HG02588 (cell line): ENCODE data around the gene PIK3C2B.
A peak's percentile ranks its signal among the peaks of the same experiment; 100 is the strongest.

Experiments
- ATAC-seq: cut with Tn5 transposase; IDR thresholded peaks from one replicate; pipeline ENCODE4 v1.9.1; 2021; ENCODE audit warnings: mild to moderate bottlenecking, moderate library complexity; ENCODE audit not compliant: unreplicated experiment

Gene PIK3C2B

DNA sequence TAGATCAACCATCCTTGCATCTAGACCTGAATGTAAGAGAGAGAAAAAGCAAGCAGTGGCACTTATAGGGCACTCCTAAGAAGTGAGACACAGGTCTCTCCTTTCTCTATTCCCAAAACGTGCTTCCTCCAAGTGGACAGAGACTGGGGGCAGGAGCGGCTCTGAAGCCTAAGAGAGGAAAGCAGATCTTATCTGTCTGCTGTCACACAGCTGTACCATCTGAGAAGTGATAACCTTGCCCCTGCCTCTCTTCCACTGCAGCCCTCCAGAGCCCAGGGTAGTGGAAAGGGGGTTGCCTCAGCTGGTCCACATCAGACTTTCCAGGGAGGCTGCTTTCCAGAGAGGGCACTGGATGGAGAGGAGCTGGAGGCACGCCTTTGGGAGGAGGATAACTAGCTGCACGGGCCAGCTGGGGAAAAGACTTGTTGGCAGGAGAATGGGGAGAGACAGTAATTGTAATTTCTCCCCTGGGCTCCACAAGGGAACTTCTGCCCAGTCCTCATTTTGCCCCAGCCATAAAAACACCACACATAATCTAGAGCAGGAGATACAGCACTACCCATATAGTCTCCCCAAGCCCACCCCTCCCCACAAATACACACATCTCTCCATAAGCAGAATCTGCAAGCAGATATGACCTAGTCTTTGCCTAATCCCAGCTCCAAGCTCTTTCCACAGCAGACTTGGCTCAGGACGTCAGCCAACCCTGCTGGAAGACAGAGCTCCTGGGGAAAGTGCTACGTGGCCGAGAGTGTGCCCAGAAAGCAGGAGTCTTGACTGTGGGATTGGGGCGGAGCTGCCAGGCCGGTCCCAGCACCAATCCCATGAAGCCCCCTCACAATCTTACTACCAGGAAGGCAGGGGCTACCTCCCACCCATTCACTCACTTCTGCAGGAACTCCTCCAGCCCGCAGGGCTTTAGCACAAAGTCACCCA lies 31.2 kb downstream of the PIK3C2B start:
- no peak for ATAC-seq

DNA sequence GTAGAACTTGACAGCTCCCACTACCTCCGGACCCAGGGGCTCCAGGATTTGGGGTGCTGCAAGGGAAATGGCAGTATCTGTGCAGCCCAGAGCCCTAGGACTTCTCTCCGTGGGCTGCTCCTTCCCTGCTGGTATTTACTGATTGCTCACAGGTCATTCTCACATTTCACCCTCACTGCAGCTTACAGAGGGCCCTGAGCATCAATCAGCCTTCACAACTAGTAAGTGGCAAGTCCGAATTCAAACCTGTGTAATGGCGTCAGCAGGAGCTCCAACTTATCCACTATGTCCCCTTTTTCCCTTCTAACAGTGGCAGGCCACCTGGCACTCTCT lies 32.4 kb downstream of the PIK3C2B start:
- ATAC-seq = no peak

DNA sequence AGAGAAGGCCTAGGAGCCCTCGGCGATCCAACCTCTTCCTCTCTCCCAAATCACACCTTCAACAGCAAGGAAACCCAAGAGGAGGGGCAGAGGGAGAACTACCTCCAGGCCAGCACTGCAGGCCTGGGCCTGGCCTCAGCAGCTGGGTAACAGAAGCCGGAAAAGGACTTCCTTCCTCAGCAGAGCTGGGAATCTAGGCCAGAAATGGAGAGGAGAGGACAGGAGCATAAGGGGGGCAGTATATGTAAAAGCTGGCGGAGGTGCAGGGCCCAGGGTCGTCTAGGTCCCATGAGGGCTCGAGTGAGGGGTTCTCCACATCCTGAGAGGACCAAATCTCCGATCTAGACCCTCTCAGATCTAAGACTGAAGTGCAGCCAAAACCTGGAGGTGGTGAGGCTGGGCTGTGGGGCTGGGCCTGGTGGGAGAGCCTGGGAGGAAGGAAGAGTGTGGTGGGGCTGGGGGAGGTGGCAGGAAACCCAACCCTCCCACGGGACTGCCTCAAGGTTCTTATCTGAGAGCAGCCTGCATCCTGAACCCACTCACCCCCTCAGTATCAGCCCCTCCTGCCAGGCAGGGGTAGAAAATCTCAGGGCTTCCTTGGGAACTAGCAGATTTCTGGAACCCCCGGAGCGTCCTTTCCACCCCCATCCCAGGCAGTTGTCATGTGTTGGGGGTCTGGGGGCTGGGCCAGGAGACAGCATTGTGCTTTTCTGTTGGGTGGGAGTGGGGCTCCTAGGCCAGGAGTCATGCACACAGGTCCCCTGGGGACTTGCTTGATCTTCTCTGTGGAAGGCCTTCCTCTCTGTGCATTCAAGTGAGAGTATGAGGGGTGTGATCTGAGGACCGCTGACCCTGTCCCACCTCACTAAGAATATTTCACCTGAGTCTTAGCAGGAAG lies 33.0 kb downstream of the PIK3C2B start:
- no peak for ATAC-seq

DNA sequence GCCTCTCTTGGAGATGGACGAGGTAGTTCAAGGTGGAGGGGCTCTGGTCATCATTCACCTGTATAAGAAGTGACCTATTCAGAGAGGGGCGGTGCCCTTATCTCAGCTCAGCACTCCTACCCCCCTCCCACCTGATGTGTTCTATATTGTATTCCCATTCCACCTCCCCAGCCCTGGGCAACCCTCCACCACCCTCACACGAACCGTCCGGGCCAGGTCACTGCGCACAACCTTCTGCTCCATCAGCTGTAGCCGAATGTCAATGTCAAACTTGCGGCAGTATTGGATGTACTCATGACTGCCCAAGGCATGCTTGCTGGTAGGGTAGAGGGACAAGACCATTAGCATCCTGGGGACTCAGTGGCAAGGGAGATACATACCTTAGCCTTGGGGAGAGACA lies 34.3 kb downstream of the PIK3C2B start:
- ATAC-seq = no peak

DNA sequence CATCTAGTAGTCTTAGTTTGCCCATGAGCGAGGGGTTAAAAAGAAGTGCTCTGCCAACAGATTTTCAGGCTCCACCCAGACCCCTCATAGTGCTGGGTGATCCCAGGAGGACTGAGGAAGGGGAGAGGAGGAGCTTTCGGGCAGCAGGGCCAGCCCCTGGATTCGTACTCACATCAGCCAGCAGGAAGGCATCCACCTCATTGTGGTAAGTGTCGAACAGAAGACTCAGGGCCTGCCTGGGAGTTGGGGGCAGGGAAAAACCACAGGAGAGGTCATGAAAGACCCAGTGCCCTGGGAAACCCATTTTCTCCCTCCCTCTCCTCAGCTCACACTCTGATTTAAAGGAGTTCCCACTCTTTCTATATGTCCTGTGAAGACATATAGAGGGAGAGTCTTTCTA lies 34.9 kb downstream of the PIK3C2B start:
- no peak for ATAC-seq

DNA sequence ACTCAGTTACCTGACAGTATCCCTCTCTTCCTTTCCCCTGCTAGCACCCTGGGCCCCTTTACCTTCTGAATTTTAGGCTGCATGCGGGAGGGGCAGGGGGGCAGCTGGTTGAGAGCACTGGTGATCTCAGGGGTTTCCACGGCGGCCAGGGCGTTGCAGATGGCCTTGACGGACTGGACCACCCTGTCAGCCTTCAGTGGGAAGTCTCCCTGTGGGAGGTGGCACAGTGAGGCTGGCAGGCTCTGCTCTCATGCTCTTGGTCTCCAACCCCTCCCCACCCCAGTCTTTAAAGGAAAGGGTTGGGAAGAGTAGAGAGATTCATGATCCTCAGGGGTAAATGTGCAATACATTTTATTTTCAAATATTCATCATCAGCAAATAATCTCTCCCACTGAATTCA lies 36.9 kb downstream of the PIK3C2B start:
- no peak for ATAC-seq

DNA sequence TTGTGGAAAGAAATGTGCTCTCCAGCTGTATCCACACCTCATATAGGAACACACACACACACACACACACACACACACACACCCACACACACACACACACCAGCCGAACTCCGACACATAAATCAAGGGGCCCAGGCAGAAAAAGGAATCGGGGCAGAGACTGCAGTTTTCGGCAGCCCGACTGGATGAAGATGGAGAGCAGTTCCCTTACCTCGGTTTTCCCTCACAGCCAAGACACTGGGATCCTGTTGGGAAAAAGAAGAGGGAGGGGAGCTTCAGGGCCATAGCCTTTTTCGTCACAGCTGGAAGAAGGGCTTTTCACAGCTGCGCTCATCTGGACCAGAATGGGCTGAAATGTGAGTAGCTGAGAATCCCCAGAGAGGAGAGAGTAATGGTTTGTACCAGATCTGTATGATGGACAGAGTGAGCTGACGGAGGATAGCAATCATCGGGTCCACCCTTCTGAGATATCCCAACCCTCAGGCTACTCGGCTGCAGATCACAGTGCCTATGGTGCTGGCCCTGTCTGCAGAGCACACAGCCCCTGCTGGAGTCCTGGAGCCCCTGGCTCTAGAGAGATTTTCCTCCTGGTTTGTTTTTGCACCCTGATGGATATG lies 37.7 kb downstream of the PIK3C2B start:
- no peak for ATAC-seq

DNA sequence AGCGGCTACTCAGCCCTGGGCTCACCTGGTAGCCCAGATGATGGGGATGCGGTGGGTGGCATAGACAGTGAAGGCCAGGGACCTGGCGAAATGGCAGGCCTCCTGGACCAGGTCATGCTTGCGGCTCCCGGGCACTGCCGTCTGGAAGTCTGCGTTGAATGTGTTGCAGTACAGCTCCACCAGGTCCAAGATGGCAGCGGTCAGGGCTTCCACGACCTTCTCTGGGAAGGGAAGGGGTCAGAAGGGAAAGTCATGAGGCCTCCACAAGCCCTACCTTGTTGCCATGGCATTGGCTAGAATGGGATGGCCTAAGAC lies 38.8 kb downstream of the PIK3C2B start:
- no peak for ATAC-seq

DNA sequence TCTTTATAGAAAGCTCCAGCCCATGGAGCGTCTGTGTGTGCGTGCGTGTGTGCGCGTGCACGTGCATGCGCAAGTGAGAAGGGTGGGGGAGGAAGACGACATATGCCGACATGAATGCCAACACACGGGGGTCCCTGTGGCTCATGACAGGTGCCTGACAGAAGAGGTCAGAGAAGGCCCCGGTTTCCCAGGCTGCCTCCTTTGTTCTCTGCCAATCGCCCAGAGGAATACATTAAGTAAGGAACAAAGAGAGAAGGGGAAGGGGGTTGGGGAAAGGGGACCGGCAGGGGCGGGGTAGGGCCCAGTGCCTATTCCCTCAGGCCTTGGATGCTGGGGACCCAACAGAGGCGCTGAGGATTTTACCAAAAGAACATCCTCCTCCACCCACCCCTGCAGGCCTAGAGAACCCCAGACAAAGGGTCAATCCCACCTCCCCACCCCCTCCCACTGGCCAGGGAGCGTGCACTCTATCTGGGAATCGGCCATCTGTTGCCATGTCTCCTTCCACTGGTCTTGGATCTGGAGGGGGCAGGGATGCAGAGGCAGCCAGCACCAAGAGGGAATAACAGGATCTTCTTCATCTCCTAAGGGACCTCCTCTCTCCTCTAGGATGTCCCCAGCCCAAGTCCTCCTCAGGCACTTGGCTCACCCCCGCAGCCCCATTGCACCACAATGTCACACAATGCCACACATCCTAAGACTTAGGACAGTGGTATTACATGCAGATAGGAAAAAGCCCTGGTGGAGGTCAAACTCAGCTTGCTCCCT lies 39.4 kb downstream of the PIK3C2B start:
- no peak for ATAC-seq

DNA sequence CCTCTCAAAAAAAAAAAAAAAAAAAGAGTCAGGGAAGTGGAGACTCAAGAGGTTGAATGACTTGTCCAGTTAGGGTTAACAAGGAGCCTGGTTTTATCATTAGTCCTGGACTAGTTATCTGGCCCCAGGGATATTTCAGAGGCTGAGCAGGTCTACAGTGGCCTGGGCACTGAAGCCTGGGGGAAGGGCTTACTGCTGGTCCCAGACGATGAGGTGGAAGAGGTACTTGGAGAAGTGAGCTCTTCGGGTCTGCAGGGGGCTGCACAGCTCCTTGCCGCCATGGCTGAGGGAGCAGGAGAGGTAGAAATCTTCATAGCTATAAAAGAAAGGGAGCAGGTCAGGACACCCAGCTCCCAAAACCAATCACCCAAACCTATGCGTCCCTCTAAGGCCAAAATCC lies 40.1 kb downstream of the PIK3C2B start:
- no peak for ATAC-seq

DNA sequence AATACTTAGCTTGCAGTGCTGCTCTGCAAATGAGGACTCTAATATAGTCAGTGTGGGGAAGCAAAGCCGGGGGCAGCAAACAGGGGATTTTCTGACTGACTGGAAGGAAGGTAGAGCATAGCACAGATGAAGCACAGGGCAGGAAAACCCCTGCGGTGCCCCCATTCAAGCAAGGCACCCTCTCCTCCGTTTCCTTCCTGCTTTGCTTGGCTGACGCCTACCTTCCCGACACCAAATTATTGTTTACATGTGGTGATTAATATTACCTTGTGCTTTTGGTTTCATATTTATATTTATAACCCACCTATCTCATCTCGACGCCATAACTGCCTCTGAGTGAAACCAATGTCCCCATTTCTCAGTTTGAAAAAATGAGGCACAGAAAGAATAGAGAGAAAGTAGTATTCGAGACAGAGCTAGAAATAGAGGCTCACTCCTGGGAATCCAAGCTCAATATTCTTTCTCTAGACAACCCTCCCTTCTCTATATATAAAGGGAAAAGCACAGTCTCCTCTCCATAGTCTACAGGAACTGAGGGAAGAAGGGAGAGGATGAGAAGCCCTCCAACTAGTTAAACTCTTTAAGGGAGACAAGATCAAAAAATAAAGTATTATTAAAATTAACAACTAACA lies 41.3 kb downstream of the PIK3C2B start:
- ATAC-seq = peak; percentile 75

DNA sequence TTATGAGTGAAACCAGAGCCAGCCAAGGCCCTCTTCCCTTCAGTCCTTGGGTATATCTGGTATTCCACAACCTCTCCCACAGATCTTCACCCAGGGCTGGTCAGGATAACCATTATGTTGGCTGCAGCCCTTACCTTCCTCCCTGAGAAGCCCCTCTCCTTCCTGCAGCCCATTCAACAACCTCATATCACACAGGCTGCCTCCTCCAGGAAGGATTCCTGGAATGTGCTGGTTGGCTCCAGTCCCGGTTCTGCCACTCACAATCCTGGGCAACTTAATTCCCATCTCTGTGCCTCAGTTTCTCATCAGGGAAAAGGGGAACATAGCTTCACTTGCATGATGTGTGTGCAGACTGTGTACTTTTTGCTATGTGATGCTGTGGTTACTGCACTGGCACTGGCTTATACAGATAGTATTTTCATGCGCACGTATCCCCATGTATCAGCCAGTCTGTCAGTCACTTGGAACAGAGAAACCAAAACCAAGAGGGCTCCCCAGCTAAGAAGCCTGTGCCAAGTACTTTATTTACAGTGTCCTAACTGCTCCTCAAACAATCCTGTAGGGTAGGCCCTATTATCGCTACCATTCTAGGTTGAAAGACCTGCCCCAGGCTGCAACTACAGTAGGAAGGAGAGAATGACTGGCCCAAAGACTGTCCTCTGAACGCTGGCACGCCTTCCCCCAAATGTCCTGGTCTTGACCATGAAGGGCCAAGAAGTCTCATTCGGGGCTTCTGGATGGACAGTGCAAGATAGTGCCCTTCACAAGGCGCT lies 43.1 kb downstream of the PIK3C2B start:
- ATAC-seq = no peak

DNA sequence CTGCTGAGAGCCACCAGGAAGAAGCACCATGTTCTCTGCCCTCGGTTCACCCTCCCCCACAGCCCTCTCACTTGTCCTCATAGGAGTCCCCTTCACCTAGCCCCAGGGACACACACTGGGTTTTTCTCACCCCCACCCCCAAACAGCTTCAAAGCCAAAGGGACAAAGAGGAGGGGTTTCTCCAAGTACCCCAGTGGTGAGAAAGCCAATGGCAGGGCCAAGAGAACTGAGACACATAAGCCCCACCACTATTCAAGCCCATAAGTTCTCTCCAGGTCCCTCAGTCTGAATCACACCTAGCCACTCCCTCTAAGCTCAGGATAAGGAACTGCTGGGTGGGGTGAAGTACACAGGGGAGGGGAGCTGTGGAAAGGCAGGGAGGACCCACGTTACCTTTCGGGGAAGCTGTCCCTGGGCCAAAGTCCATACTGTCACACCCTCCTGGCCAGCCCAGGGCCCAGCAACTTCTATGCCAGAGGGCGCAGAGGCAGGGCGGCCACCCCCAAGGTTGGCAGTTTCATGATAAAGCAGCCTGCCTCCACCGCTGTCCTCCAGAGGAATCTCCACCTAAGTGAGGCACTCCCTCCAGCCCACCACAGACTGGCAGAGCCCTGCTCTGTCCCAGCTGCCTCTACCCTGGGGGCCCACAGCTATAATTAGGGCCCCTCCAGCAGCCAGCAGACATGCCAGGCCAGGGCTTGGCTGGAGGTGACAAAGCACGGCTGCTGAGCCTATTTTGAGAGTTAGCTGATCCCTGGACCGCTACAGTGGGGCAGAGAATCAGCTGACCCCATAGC lies 43.9 kb downstream of the PIK3C2B start:
- no peak for ATAC-seq

DNA sequence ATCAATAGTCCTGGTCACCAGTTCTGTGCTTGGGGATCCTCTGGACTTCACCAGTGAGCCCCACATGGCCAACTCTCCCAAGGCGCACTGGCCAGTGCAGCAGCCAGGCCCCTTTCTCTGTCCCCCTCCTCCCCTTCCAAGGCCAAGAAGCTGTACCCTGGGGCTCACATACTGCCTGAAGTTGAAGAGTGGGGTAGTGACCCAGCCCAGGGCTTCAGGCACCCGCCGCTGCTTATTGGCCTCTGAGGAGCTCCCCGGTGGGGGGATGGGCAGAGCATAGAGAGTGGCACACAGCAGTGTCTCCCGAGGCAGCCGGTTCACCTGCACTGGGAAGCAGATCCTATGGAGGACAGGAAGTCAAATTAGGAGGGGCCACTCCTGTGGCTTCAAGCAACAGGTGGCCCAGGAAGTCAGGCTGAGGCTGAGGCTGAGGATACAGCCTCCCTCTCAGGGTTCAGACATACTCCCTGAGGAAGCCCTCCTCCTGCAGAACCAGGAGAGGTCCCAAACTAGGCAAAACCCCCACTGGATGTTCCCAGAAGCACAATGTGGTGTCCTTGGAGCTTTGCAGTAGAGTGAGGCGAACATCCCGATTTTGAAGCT lies 44.8 kb downstream of the PIK3C2B start:
- ATAC-seq = no peak

DNA sequence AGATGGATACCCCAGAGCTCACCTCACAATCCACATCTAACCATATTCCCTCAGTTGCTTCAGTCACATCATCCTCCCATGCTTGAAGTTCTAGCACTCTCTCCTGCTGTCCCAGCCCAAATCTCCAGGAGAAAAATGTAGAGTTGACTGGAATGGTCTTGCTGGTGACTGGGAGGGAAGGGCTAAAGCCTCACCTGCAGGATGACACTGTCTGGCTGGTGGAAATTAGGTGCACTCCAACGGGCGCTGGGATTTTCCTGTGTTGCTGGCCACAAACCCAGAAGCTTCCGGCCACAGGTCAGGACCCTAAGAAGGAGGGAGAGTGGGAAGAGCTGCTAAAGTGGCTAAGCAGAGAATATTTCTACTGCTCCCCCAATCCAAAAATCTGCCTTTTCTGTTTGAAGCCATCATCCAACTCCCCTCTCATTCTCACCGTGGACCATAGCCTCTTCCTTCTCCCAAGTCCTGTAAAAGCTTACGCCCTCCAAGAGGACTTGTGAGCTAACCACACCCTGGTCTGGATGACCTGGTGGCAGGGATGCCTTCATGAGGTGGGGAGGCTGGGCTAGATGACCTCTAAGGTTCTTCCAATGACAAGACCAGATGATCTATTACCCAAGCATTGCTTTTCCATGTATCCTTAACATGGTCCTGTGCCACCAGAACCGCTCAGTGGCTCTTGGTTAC lies 45.5 kb downstream of the PIK3C2B start:
- no peak for ATAC-seq

DNA sequence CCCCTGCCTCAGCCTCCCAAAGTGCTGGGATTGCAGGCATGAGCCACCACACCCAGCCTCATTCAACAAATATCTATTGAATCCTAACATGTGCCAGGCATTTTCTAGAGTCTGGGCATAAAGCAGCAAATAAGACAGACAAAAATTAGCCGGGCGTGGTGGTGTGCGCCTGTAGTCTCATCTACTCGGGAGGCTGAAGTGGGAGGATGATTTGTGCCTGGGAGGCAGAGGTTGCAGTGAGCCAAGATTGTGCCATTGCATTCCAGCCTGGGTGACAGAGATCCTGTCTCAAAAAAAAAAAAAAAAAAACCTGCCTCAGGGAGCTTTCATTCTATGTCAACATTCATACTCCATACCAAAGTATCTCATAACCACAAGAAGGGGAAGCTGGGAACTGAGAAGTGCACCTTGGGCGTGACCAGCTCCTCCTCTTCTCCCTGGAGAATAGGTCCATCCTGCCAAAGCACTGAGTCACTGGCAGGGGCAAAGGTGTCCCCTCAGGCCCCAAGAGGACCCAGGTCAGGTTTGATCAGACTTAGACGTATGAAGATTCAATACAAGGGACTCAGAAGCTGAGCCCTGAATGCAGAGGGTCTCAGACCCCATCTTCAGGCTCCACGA lies 46.2 kb downstream of the PIK3C2B start:
- ATAC-seq = no peak

DNA sequence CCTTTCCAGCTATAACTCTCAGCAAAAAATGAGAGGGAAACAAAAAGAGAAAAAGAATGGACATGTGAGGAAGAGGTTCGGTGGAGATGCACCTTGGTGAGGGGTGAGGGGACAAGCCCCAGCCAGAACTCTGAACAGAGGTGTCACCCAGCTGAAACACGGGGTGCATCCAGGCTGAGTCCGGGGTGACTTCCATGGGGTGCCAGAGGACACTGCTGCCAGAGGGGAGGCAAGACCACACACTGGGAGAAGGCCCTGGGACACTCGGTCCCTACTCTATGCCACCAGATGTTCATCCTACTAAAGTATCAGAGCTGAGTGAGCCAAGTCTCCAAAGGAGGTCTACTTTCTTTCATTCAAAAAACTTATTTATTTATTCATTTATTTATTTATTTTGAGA lies 46.9 kb downstream of the PIK3C2B start:
- ATAC-seq = no peak

DNA sequence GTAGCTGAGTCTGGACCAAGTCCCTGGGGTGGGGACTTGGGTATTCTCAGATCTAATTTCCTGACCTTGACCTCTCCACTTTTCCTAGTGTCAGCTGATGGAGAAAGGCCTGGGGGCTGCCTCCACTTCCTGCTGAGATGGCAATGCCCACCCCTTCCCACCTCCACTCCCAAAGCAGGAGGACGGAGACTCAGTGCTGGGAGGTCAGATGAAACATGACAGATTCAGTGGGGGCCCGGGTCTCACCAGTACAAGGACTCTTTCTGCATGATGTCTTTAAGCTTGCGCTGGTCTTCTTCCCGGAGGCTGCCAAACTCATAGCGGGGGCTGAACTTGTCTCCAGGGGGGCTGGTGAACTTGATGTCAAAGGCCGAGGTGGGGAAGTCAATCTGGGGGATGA lies 47.4 kb downstream of the PIK3C2B start:
- no peak for ATAC-seq
